Breast epithelium (tissue), 3 donors: ENCODE data around the gene FERMT1.

Experiments used
- CTCF ChIP-seq, 3 donors: fragments of 450-650 bp; IDR thresholded peaks; one replicate each; pipeline ENCODE4 v1.5.1; 2016 to 2017; ENCODE audit warnings: antibody characterized with exemption in 3 of 3, mild to moderate bottlenecking in 3 of 3, moderate library complexity in 3 of 3
- POLR2A ChIP-seq: fragments of 450-650 bp; IDR thresholded peaks from one replicate; pipeline ENCODE4 v1.6.1; 2016; ENCODE audit warnings: antibody characterized with exemption, mild to moderate bottlenecking, moderate library complexity
- POLR2AphosphoS5 ChIP-seq, 3 donors: sonication (generic); formaldehyde crosslinking; IDR thresholded peaks; one replicate each; pipeline ENCODE4 v1.6.1; 2017; ENCODE audit warnings: antibody characterized with exemption in 3 of 3

GRCh38 chr20:6048391-6048790 is 74.4 kb downstream of the FERMT1 start:
- TF ChIP-seq CTCF (IDR thresholded peaks at IDR 0.05) (no peak), POLR2A (no peak), POLR2AphosphoS5 (IDR thresholded peaks at IDR 0.05) (no peak)
